Uterus (tissue), 4 donors: ENCODE measurements around the gene KCNE2. TPM values are rescaled to one million over a fixed set of nuclear protein-coding genes. Genes with fewer than 3 reads are reported as not detected.

Experiments used
- DNase-seq, 2 donors: peaks; one replicate each; pipeline ENCODE4 v3.0.0-alpha.2; 2019 to 2020
- H3K27ac ChIP-seq, 2 donors: fragments of 200-600 bp; sonication (generic); 1 replicate in 1 of 2; 2 replicates in 1 of 2; pipeline ENCODE4 v1.5.1; 2016 to 2018
- H3K27me3 ChIP-seq, 2 donors: fragments of 200-600 bp; sonication (generic); one replicate each; pipeline ENCODE4 v1.5.1; 2018 to 2019; ENCODE audit warnings: control low read depth in 1 of 2
- H3K36me3 ChIP-seq, 2 donors: fragments of 200-600 bp; sonication (generic); one replicate each; pipeline ENCODE4 v1.5.1; 2019; ENCODE audit warnings: control low read depth in 1 of 2
- H3K4me1 ChIP-seq, 2 donors: fragments of 200-600 bp; sonication (generic); one replicate each; pipeline ENCODE4 v1.5.1; 2018 to 2019; ENCODE audit warnings: control low read depth in 1 of 2
- H3K4me3 ChIP-seq, 2 donors: fragments of 200-600 bp; sonication (generic); 1 replicate in 1 of 2; 2 replicates in 1 of 2; pipeline ENCODE4 v1.5.1; 2018 to 2019; ENCODE audit warnings: mild to moderate bottlenecking in 1 of 2
- H3K9me3 ChIP-seq, 2 donors: fragments of 200-600 bp; sonication (generic); one replicate each; pipeline ENCODE4 v1.5.1; 2019; ENCODE audit warnings: control low read depth in 1 of 2
- POLR2A ChIP-seq, 2 donors: fragments of 450-650 bp; IDR thresholded peaks; one replicate each; pipeline ENCODE4 v1.6.1; 2016; ENCODE audit warnings: antibody characterized with exemption in 2 of 2, mild to moderate bottlenecking in 1 of 2, moderate library complexity in 1 of 2
- intact Hi-C: fragments of 100-400 bp; cut with DNase I; formaldehyde crosslinking; loops from one replicate; pipeline ENCODE4 v1.15.1; 2023; ENCODE audit warnings: low total_unique reads
- total RNA-seq, 4 donors: library from RNA; depleted of rRNA in 3 of 4; stranded (reverse); fragments of >200 nt in 3 of 4; gene quantifications; one replicate each; pipeline versions ENCODE4 v1.1.0 to v1.2.4, GENCODE V29; 2014 to 2023
- TF ChIP-seq, protein P1 (sequence below), 4 experiments: fragments of 200-600 bp in 2 of 4; fragments of 450-650 bp in 2 of 4; sonication (generic) in 2 of 4; IDR thresholded peaks; one replicate each; pipeline ENCODE4 v1.5.1; 2016 to 2019; ENCODE audit warnings: antibody characterized with exemption in 4 of 4, mild to moderate bottlenecking in 2 of 4, moderate library complexity in 1 of 4
- donor health status: DM: yes; HTN: yes; CAD: no.

Gene KCNE2
- total RNA-seq, 4 donors from 2014 or later, result 0.85 TPM; not detected in 3

DNA sequence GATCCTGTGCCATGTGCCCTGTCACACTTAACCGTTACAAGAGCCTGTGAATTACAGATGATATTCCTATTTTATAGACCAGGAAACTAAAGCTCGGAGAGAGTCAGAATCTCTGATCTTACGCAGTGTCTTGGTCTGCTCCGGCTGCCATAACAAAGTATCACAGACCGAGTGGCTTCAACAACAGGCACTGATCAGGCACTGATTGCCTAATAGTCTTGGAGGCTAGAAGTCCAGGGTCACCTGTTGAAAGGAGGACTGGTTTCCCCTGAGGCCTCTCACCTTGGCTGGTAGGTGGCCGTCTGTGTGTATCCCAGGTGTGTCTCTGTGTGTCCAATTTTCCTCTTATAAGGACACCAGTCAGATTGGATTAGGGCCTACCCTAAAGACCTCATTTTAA lies 31.5 kb upstream of the KCNE2 start:
- H3K27ac ChIP-seq, result no peak overlapping the region

DNA sequence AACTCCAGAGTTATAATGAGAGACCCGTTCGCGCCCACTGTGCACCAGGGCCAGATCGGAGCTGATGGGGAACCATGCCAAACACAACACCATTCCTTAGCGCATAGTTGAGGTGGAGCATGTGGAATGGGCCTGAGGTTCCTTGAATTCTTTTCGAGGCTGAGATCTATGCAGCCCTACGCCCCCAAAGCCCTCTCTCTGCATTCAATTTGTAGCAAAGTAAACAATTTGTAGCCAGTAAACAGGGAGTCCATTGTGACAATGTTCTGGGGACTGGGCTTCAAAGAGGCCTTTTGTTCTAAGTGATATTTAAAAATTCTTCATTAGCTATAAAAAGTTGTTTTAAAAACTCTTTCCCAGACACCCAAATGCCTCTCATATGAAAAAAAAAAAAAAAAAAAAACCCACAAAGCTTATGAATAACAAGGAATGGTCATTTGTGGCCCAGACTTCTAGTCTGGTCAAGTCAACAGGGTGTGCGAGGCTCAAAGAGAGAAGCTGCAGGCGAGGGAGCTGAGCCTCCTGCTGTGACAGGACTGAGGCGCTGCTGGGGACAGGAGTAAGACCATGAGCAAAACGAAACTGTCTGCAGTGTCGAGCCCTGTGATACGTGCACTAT lies 30.6 kb upstream of the KCNE2 start:
- Histone ChIP-seq H3K9me3 (no peaks in the 10 kb centered on the region), H3K27me3 (no peaks in the 10 kb centered on the region), H3K36me3 (no peaks in the 10 kb centered on the region), H3K4me3 (no peak overlapping the region), H3K4me1 (no peaks in the 10 kb centered on the region), H3K27ac (no peak overlapping the region)
- no peak for TF ChIP-seq POLR2A (IDR thresholded peaks at IDR 0.05)
- TF ChIP-seq, protein P1, sequence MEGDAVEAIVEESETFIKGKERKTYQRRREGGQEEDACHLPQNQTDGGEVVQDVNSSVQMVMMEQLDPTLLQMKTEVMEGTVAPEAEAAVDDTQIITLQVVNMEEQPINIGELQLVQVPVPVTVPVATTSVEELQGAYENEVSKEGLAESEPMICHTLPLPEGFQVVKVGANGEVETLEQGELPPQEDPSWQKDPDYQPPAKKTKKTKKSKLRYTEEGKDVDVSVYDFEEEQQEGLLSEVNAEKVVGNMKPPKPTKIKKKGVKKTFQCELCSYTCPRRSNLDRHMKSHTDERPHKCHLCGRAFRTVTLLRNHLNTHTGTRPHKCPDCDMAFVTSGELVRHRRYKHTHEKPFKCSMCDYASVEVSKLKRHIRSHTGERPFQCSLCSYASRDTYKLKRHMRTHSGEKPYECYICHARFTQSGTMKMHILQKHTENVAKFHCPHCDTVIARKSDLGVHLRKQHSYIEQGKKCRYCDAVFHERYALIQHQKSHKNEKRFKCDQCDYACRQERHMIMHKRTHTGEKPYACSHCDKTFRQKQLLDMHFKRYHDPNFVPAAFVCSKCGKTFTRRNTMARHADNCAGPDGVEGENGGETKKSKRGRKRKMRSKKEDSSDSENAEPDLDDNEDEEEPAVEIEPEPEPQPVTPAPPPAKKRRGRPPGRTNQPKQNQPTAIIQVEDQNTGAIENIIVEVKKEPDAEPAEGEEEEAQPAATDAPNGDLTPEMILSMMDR (IDR thresholded peaks at IDR 0.05), result no peak
- intact Hi-C loops, result no loop called here
- DNase-seq, result no peak

More for the DNA sequence above, 31.5 kb upstream of the KCNE2 start:
- Histone ChIP-seq H3K4me1 (no peaks in the 10 kb centered on the region), H3K9me3 (no peaks in the 10 kb centered on the region), H3K36me3 (no peaks in the 10 kb centered on the region), H3K4me3 (no peak overlapping the region), H3K27me3 (no peaks in the 10 kb centered on the region)
- DNase-seq, result no peak
- TF ChIP-seq, protein P1 (IDR thresholded peaks at IDR 0.05), result no peak
- TF ChIP-seq POLR2A (IDR thresholded peaks at IDR 0.05), result no peak
- intact Hi-C loops, result no loop called here

DNA sequence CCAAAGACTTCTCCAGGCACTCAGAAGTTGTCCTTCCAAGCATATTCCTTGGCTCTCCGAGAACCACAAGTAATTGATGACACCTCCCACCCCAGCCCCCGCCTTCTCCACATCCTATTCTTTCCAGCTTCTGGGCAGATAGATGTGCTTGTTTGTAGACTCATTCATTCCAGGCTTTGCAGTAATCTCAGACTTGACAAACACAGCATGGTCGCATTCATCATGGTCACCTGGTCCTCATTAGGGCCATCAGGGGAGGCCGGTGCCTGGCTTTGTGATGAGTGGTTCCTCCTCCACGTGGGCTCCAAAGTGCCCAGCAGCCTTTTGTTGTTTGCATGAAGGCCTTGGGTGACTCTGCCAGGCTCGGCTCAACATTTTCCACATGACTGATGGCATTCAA lies 28.5 kb upstream of the KCNE2 start:
- Histone ChIP-seq H3K4me3 (no peak overlapping the region), H3K4me1 (no peaks in the 10 kb centered on the region), H3K27ac (no peak overlapping the region), H3K27me3 (no peaks in the 10 kb centered on the region), H3K9me3 (no peaks in the 10 kb centered on the region), H3K36me3 (no peaks in the 10 kb centered on the region)
- TF ChIP-seq POLR2A (IDR thresholded peaks at IDR 0.05), result no peak
- TF ChIP-seq, protein P1 (IDR thresholded peaks at IDR 0.05), result no peak
- no peak for DNase-seq
- intact Hi-C loops, result no loop called here

DNA sequence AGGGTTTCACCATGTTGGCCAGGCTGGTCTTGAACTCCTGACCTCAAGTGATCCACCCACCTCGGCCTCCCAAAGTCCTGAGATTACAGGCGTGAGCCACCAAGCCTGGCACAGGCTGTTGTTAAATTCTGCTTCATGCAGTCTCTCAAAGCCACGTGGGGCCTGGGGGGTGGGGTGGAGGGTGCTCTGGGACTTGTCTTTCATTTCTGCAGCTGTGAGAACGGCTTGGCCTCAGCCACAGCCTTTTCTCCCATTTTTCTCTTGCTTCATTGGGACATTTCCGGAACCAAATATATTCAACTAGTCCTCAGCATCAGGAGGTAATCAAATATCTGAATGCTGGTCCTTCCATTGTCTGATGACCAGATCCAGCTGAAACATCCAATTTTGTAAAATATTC lies 27.6 kb upstream of the KCNE2 start:
- H3K27me3 ChIP-seq, result no peaks in the 10 kb centered on the region
- H3K36me3 ChIP-seq, result no peaks in the 10 kb centered on the region
- intact Hi-C loops, result no loop called here
- TF ChIP-seq, protein P1 (IDR thresholded peaks at IDR 0.05), result no peak
- no peak overlapping the region for H3K27ac ChIP-seq
- H3K4me3 ChIP-seq, result no peak overlapping the region
- no peak for DNase-seq
- H3K4me1 ChIP-seq, result no peaks in the 10 kb centered on the region
- no peaks in the 10 kb centered on the region for H3K9me3 ChIP-seq

DNA sequence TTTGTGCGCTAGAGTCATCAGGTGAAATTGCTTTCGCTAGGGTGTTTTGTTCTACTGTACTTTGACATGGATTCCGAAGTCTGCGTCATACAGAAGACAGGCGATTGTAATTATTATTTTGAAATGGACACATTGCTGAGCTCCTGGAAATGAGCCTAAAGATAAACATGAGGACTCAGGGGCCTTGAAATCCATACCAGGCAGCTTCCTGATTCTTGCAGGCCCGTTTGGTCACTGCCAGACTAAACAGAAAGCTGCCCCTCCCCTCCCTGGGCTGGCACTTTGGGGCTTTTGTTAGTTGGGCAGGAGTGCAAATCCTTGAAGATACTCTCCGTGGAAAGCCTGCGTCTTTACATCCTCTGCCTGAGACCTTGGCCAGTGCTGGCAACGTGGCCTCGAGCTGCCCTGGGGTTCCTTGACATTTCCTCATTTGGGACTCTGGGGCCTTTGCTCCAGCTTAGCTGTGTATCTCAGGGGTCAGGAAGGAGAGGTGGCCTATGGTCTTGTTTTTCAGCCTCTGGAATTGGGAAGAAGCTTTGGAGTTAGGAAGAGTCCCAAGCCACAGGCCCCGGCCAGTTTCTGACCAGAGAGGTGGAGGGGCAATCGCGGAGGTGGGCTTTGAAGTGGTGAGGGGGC lies 26.9 kb upstream of the KCNE2 start:
- no peak for DNase-seq
- H3K27ac ChIP-seq, result no peak overlapping the region

More for the DNA sequence above, 26.9 kb upstream of the KCNE2 start:
- no peaks in the 10 kb centered on the region for H3K9me3 ChIP-seq
- H3K36me3 ChIP-seq, result no peaks in the 10 kb centered on the region
- H3K4me1 ChIP-seq, result no peaks in the 10 kb centered on the region
- TF ChIP-seq POLR2A (IDR thresholded peaks at IDR 0.05), result no peak
- TF ChIP-seq, protein P1 (IDR thresholded peaks at IDR 0.05), result no peak
- no peak overlapping the region for H3K4me3 ChIP-seq
- intact Hi-C loops, result no loop called here
- H3K27me3 ChIP-seq, result no peaks in the 10 kb centered on the region
